ENCODE measurements around the gene PTGES. TPM values are rescaled to one million over a fixed set of nuclear protein-coding genes. Genes with fewer than 3 reads are reported as not detected.

Gene PTGES
- total RNA-seq (2021; ENCODE audit: unreplicated experiment): 17.2 TPM
- polyA plus RNA-seq (2012): 16.8 and 19.0 TPM in 2 replicates
- percentile 49 among the genes with signal in this experiment for Bru-seq, nascent RNA
- percentile 63 among the genes with signal in this experiment for BruChase-seq, experiment 1, labeled RNA remaining after a 6-hour chase
- BruChase-seq, experiment 2, labeled RNA remaining after a 2-hour chase: percentile 56 among the genes with signal in this experiment
- long read RNA-seq, transcript PTGES-201 (3 exons, 1,774 nt): major isoform, 29 of 45 reads
- long read RNA-seq, partial matches to known transcripts: 2 of 45 reads
- long read RNA-seq, other reads (novel, unspliced or antisense): 13 of 45 reads

- Histone ChIP-seq H3K4me3 (replicated peaks in 1 of 2; ENCODE audit: low read depth in 1 of 2, low read length in 2 of 2) (peak within 1 kb of the TSS; percentile 53 to 83), H3K9ac (ENCODE audit: low read length) (peak within 1 kb of the TSS; percentile 70), H2AFZ (ENCODE audit: low read depth, low read length, poor library complexity, severe bottlenecking) (peak within 1 kb of the TSS; percentile 77), H3K36me3 (ENCODE audit: control insufficient read depth in 1 of 2, insufficient read depth in 2 of 2, low read length in 2 of 2) (no peaks in the 10 kb centered on the region), H3K4me2 (ENCODE audit: low read length) (peak within 1 kb of the TSS; percentile 100), H3K4me1 (ENCODE audit: control insufficient read depth in 1 of 2, insufficient read depth in 2 of 2, low read length in 2 of 2) (peaks cover 32 to 53% of the 10 kb centered on the region in 2 experiments), H4K20me1 (ENCODE audit: insufficient read depth) (no peaks in the 10 kb centered on the region), H3K27me3 (ENCODE audit: insufficient read depth, low read length) (no peaks in the 10 kb centered on the region), H3K9me2 (ENCODE audit: insufficient read depth) (no peaks in the 10 kb centered on the region), H3K9me3 (ENCODE audit: control insufficient read depth in 1 of 2, insufficient read depth in 1 of 2, low read depth in 1 of 2, low read length in 2 of 2) (no peaks in the 10 kb centered on the region), H3K27ac (ENCODE audit: low read depth, low read length) (peak within 1 kb of the TSS; percentile 55), H3K79me2 (ENCODE audit: insufficient read depth, low read length) (no peaks in the 10 kb centered on the region)
- RAD21 ChIA-PET (ENCODE audit: low non-redundant PET in 1 of 2, low total read pairs in 2 of 2, uncharacterized antibody in 2 of 2, unreplicated experiment in 2 of 2): interaction anchor here in 1 of 2 experiments (1.3 to 1.4 kb wide), 2 partner anchors 24 to 37 kb away, joined by 4 to 5 read pairs; no protein-coding TSS in a partner anchor
- intact Hi-C loops (cut with micrococcal nuclease): no loop called here
- CTCF ChIA-PET: interaction anchor here (2.5 kb wide), 1 partner anchor 15 kb away, joined by 13 read pairs; no protein-coding TSS in a partner anchor
- DNase-seq (ENCODE audit: low read depth, low spot score) (peak; percentile 40), ATAC-seq (peak; percentile 90)
- POLR2A ChIA-PET: interaction anchor here (0.6 to 1.8 kb wide), 5 partner anchors 11 to 708 kb away, joined by 3 to 7 read pairs (median 3); no protein-coding TSS in a partner anchor
- BruUV-seq (replicated peaks): no TSS peak
- TF ChIP-seq MAX (IDR thresholded peaks at IDR 0.05): peak; percentile 47; the same call in 1 of the 2 replicates
- 0 out of 2 replicates have a peak, but pooled peaks have one; percentile 22 for TF ChIP-seq SIN3A (IDR thresholded peaks at IDR 0.05; ENCODE audit: low read depth)
- TF ChIP-seq CBX3 (IDR thresholded peaks at IDR 0.05; ENCODE audit: low read depth): 0 out of 2 replicates have a peak, but pooled peaks have one; percentile 23
- no peak for TF ChIP-seq FOSL1 (IDR thresholded peaks at IDR 0.05; ENCODE audit: low read depth)
- TF ChIP-seq ZBTB33 (IDR thresholded peaks at IDR 0.05; ENCODE audit: extremely low read depth, insufficient replicate concordance, low read length): no peak
- TF ChIP-seq EZH2 (IDR thresholded peaks at IDR 0.05): no peak
- no peak for TF ChIP-seq CTCF (IDR thresholded peaks at IDR 0.05 in 2 of 3, conservative IDR thresholded peaks at IDR 0.05 in 1 of 3; ENCODE audit: borderline replicate concordance in 1 of 3, insufficient read depth in 1 of 3, low read depth in 2 of 3, low read length in 2 of 3)
- no peak for TF ChIP-seq REST (IDR thresholded peaks at IDR 0.05; ENCODE audit: low read depth)
- no peak for TF ChIP-seq ZFX (IDR thresholded peaks at IDR 0.05)
- TF ChIP-seq RAD21 (IDR thresholded peaks at IDR 0.05; ENCODE audit: low read depth): no peak
- TF ChIP-seq ZNF274 (IDR thresholded peaks at IDR 0.05; ENCODE audit: low read depth, low read length): no peak
- no peak for TF ChIP-seq TCF7L2 (IDR thresholded peaks at IDR 0.05; ENCODE audit: borderline replicate concordance, extremely low read depth, insufficient read depth, insufficient read length)
- TF ChIP-seq ELF1 (IDR thresholded peaks at IDR 0.05; ENCODE audit: borderline replicate concordance, low read depth): no peak
- no peak for TF ChIP-seq POLR2A (IDR thresholded peaks at IDR 0.05; ENCODE audit: borderline replicate concordance, extremely low read depth, insufficient read depth, insufficient read length)
- TF ChIP-seq YY1 (IDR thresholded peaks at IDR 0.05; ENCODE audit: extremely low read depth, insufficient replicate concordance, low read depth, low read length): no peak
- peak; percentile 85 for TF ChIP-seq EGR1 (IDR thresholded peaks at IDR 0.05; ENCODE audit: low read depth)
These were observed at the start of gene PTGES for GRCh38 chr9:129752900-129753729. Gene PTGES, minus strand, starts transcription at chr9:129753042. Its CDS starts 30 bp downstream, at chr9:129753012.

Data from HCT116 (cell line).